Hepatocyte (in vitro differentiated cells): ENCODE results near the gene USP24. TPM values are rescaled to one million over a fixed set of nuclear protein-coding genes. Genes with fewer than 3 reads are reported as not detected.
"Not testable (repeated sequence)": the region's sequence is repeated elsewhere in the genome, so short reads cannot be mapped to it uniquely, and the experiment has no call there.

ENCODE experiments used
- DNase-seq: peaks from one replicate; pipeline ENCODE4 v3.0.0-alpha.2; 2016; ENCODE audit warnings: low spot score
- H2AFZ ChIP-seq: fragments of 200-600 bp; sonication (generic); 2 replicates; pipeline ENCODE4 v1.6.0; 2016; ENCODE audit warnings: antibody characterized with exemption, mild to moderate bottlenecking
- H3K27ac ChIP-seq: fragments of 200-600 bp; sonication (generic); 2 replicates; pipeline ENCODE4 v1.5.1; 2016; ENCODE audit warnings: mild to moderate bottlenecking
- H3K27me3 ChIP-seq: fragments of 200-600 bp; sonication (generic); 2 replicates; pipeline ENCODE4 v1.6.1; 2016
- H3K36me3 ChIP-seq: fragments of 200-600 bp; sonication (generic); replicated peaks from 2 replicates; pipeline ENCODE4 v1.5.1; 2016; ENCODE audit warnings: low read depth; ENCODE audit not compliant: insufficient read depth
- H3K4me1 ChIP-seq: fragments of 200-600 bp; sonication (generic); 2 replicates; pipeline ENCODE4 v1.5.1; 2016; ENCODE audit warnings: mild to moderate bottlenecking, moderate library complexity; ENCODE audit not compliant: insufficient read depth
- H3K4me2 ChIP-seq: fragments of 200-600 bp; sonication (generic); 2 replicates; pipeline ENCODE4 v1.6.0; 2016
- H3K4me3 ChIP-seq: fragments of 200-600 bp; sonication (generic); 2 replicates; pipeline ENCODE4 v1.5.1; 2016; ENCODE audit warnings: mild to moderate bottlenecking
- H3K79me2 ChIP-seq: fragments of 200-600 bp; sonication (generic); 2 replicates; pipeline ENCODE4 v1.6.0; 2017; ENCODE audit warnings: mild to moderate bottlenecking
- H3K9me2 ChIP-seq: fragments of 200-600 bp; sonication (generic); replicated peaks from 2 replicates; pipeline ENCODE4 v1.6.0; 2017; ENCODE audit warnings: mild to moderate bottlenecking; ENCODE audit not compliant: insufficient read depth
- H3K9me3 ChIP-seq: fragments of 200-600 bp; sonication (generic); 2 replicates; pipeline ENCODE4 v1.5.1; 2016; ENCODE audit warnings: low read depth, mild to moderate bottlenecking
- H4K20me1 ChIP-seq: fragments of 200-600 bp; sonication (generic); 2 replicates; pipeline ENCODE4 v1.6.0; 2016; ENCODE audit warnings: mild to moderate bottlenecking; ENCODE audit not compliant: insufficient read depth, poor library complexity, severe bottlenecking
- EZH2 ChIP-seq: fragments of 200-600 bp; sonication (generic); IDR thresholded peaks from 2 replicates; pipeline ENCODE4 v1.6.1; 2016; ENCODE audit warnings: antibody characterized with exemption, mild to moderate bottlenecking, borderline replicate concordance
- EZH2phosphoT487 ChIP-seq: fragments of 200-600 bp; sonication (generic); IDR thresholded peaks from one replicate; pipeline ENCODE4 v1.6.1; 2018; ENCODE audit warnings: antibody characterized with exemption, mild to moderate bottlenecking, low read depth, moderate library complexity; ENCODE audit not compliant: unreplicated experiment, severe bottlenecking
- WGBS: methylation state at CpG from one replicate; pipeline ENCODE4 v1.1.6; 2016; ENCODE audit warnings: low lambda C conversion rate; ENCODE audit errors: missing lambda C conversion rate; 5-methylcytosine and 5-hydroxymethylcytosine counted together
- polyA plus RNA-seq: library from polyadenylated mRNA; unstranded; fragments of >200 nt; fragmentation: Nextera tagmentation; extraction: Ambion mirVana; gene quantifications from 2 replicates; pipeline ENCODE4 v1.2.1, GENCODE V29; 2016
- total RNA-seq: library from RNA; depleted of rRNA; stranded (reverse); fragments of >200 nt; gene quantifications from 2 replicates; pipeline ENCODE4 v1.2.3, GENCODE V29; 2014
- TF ChIP-seq, protein P1 (sequence below): fragments of 200-600 bp; sonication (generic); IDR thresholded peaks from 2 replicates; pipeline ENCODE4 v1.5.1; 2016; ENCODE audit warnings: antibody characterized with exemption, mild to moderate bottlenecking; ENCODE audit not compliant: poor library complexity

USP24 gene
- total and polyA plus RNA-seq, 2 experiments from 2014 or later, result 9.3 to 41.9 TPM

DNA sequence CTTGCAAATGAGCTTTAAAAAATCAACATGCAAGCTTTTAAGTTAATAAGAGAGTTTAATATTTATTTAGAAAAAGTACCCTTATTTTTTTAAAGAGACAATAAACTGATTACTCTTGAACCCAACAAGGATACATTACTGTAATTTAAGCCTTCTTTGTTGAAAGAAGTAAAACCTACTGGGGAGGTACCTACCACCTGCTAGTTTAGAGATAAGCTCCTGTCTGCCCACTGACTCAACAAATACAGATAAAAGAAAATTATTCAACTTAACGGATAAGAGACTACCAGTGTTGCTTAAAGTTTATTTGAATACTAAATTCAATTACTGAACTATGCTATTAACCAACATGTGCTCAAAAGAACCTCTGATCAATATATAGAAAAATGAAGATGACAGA is 23.1 kb downstream of the USP24 start:
- Histone ChIP-seq H3K27me3 (no peaks in the 10 kb centered on the region), H3K9me2 (no peaks in the 10 kb centered on the region), H3K4me3 (no peak overlapping the region), H3K4me2 (no peak overlapping the region), H4K20me1 (peaks cover 28% of the 10 kb centered on the region), H3K79me2 (peaks cover 90% of the 10 kb centered on the region), H3K4me1 (peaks cover 4% of the 10 kb centered on the region), H3K27ac (no peak overlapping the region), H3K36me3 (no peaks in the 10 kb centered on the region), H3K9me3 (no peaks in the 10 kb centered on the region), H2AFZ (no peak overlapping the region)
- TF ChIP-seq EZH2phosphoT487 (no peak), EZH2 (no peak)
- TF ChIP-seq, protein P1, sequence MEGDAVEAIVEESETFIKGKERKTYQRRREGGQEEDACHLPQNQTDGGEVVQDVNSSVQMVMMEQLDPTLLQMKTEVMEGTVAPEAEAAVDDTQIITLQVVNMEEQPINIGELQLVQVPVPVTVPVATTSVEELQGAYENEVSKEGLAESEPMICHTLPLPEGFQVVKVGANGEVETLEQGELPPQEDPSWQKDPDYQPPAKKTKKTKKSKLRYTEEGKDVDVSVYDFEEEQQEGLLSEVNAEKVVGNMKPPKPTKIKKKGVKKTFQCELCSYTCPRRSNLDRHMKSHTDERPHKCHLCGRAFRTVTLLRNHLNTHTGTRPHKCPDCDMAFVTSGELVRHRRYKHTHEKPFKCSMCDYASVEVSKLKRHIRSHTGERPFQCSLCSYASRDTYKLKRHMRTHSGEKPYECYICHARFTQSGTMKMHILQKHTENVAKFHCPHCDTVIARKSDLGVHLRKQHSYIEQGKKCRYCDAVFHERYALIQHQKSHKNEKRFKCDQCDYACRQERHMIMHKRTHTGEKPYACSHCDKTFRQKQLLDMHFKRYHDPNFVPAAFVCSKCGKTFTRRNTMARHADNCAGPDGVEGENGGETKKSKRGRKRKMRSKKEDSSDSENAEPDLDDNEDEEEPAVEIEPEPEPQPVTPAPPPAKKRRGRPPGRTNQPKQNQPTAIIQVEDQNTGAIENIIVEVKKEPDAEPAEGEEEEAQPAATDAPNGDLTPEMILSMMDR, result no peak
- DNase-seq, result no peak
- 43% methylated on average over 1 of the region's 1 CpG for WGBS

DNA sequence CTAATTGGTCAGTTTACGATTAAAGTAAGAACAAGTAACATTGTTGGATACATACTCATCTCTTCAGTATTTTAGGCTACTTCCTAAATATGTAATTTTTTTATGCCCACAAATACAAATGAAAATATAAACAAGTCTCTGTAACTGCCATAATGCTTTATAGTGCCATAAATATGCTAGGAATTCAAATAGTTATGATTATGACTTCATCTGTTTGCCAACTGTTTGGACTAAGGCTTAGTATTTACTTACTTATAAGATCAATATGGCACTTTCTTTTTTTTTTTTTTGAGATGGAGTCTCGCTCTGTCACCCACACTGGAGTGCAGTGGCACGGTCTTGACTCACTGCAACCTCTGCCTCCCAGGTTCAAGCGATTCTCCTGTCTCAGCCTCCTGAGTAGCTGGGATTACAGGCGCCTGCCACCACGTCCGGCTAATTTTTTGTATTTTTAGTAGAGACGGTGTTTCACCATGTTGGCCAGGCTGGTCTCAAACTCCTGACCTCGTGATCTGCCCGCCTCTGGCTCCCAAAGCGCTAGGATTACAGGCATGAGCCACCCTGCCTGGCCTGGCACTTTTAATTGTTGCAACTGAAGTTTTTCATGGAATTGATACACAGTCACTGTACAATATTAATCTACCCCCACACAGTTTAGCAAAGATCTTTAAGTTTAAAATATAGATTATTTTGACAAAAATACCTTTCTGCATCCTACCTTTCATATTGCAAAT is 23.8 kb downstream of the USP24 start:
- H2AFZ ChIP-seq, DNase-seq, H3K27me3 ChIP-seq, H3K9me3 ChIP-seq, H3K4me1 ChIP-seq, H3K4me3 ChIP-seq, H3K4me2 ChIP-seq, H3K27ac ChIP-seq, H3K9me2 ChIP-seq, H3K36me3 ChIP-seq: not testable (repeated sequence)
- H3K79me2 ChIP-seq, result peaks cover 90% of the 10 kb centered on the region
- WGBS, result 85% methylated on average over 11 of the region's 11 CpGs
- H4K20me1 ChIP-seq, result peaks cover 25% of the 10 kb centered on the region

DNA sequence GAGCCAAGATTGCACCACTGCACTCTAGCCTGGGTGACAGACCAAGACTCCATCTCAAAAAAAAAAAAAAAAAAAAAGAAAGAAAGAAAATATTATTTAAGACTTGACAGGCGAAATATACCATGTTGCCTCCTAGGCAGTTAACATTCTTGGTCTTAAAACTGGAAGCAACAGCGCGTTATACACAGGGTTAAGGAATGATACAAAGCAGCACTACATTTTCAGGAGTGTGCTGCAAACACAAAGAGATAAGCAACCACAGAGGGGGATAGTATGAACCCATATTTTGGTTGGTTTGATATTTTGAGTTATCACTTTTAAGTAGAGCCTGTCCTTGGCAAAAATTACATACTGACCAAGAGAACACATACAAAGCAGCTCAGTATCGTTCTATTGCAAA is 25.1 kb downstream of the USP24 start:
- no peaks in the 10 kb centered on the region for H3K9me3 ChIP-seq
- no peak overlapping the region for H3K4me2 ChIP-seq
- H4K20me1 ChIP-seq, result peaks cover 28% of the 10 kb centered on the region
- H3K4me3 ChIP-seq, result no peak overlapping the region
- H3K27me3 ChIP-seq, result no peaks in the 10 kb centered on the region
- H3K4me1 ChIP-seq, result peaks cover under 1% of the 10 kb centered on the region
- no peaks in the 10 kb centered on the region for H3K36me3 ChIP-seq
- no peak overlapping the region for H2AFZ ChIP-seq
- H3K9me2 ChIP-seq, result no peaks in the 10 kb centered on the region
- H3K79me2 ChIP-seq, result peaks cover 90% of the 10 kb centered on the region
- DNase-seq, result no peak
- no peak overlapping the region for H3K27ac ChIP-seq
- 96% methylated on average over 4 of the region's 4 CpGs for WGBS
- TF ChIP-seq EZH2 (no peak), EZH2phosphoT487 (no peak)
- TF ChIP-seq, protein P1, result no peak

DNA sequence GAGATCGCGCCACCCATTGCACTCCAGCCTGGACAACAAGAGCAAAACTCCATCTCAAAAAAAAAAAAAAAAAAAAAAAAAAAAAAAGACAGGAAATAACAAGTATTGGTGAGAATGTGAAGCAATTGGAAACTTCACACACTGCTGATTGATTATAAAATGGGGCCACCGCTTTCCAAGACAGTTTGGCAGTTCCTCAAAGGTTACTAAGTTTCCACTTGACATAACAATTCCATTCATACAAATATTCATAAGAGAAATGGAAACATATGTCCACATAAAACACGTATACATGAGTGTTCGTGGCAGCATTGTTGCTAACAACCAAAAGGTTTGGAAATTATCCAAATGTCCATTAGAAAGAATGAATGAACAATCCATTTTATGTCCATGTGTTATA is 26.3 kb downstream of the USP24 start:
- Histone ChIP-seq H2AFZ (no peak overlapping the region), H3K27me3 (no peaks in the 10 kb centered on the region), H3K4me2 (no peak overlapping the region), H3K9me2 (no peaks in the 10 kb centered on the region), H3K36me3 (no peaks in the 10 kb centered on the region), H3K9me3 (peaks cover 4% of the 10 kb centered on the region), H3K79me2 (peaks cover 90% of the 10 kb centered on the region), H3K4me3 (no peak overlapping the region), H3K27ac (no peak overlapping the region), H3K4me1 (no peaks in the 10 kb centered on the region), H4K20me1 (peaks cover 24% of the 10 kb centered on the region)
- no peak for DNase-seq
- WGBS, result 97% methylated on average over 5 of the region's 5 CpGs
- TF ChIP-seq EZH2, result no peak
- TF ChIP-seq, protein P1, result no peak
